Measurements from ENCODE around the gene PLA1A.
A peak's percentile ranks its signal among the peaks of the same experiment; 100 is the strongest.
"Not testable (repeated sequence)": the region's sequence is repeated elsewhere in the genome, so short reads cannot be mapped to it uniquely, and the experiment has no call there.

Gene PLA1A

GRCh38 chr3:119597548-119598288, at the start of gene PLA1A:
TSS of gene PLA1A (plus strand) at chr3:119597885. CDS start at chr3:119597914, 29 bp downstream.
- no peak for DNase-seq

- DNase-seq = no peak
These were observed 49.3 kb upstream of the PLA1A start for GRCh38 chr3:119548341-119548740.

DNA sequence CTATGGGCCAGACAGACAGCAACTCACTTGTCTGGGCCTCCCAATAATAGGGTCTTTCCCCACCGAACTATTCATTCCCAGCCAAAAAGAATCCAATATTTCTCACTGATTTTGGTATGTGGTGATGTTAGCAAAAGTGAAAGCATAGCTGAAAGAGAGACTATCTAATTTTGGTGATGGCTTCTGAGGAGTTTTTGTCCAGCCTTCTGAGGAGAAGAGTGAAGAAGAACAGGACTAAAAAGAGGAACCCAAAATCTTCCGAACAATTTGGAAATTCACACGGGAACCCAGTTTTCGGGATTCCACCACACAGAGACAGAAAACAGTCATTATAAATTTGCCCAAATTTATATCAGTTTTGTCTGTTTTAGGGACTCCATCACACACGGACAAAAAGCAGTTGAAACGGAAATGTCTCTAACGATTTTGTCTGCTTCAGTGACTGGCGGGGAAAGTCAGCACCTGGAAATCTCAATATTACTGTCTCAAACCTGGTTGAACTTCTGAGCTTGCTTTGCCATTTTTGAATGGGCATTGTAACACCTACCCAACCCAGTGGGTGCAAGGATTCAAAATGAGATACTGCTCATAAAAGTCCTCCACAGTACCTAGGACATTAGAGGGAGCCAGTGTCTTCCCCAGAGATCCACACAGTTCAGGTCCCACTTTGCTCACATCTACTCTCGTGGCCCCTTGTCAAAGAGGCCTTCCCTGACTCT, 47.3 kb upstream of the PLA1A start:
- no peak for DNase-seq

DNA sequence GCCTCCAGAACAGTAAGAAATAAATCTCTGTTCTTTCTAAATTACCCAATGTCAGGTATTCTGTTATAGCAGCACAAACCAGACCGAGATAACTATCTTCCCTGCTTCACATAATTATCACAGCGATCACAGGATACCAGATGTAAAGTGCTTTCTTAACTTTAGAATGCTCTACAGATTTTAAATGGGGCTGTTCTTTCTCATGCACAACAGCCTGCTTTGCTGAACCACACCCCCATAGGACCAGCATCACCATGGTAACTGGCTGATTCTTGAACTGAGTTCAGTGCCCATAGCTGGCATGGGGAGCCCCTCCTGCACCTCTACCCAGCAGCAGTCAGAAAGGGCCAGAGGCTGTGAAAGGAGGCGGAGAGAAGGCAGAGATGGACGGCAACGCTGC, 46.1 kb upstream of the PLA1A start:
- DNase-seq = no peak

- DNase-seq = not testable (repeated sequence)
These were observed 44.8 kb upstream of the PLA1A start for GRCh38 chr3:119552928-119553327.

DNA sequence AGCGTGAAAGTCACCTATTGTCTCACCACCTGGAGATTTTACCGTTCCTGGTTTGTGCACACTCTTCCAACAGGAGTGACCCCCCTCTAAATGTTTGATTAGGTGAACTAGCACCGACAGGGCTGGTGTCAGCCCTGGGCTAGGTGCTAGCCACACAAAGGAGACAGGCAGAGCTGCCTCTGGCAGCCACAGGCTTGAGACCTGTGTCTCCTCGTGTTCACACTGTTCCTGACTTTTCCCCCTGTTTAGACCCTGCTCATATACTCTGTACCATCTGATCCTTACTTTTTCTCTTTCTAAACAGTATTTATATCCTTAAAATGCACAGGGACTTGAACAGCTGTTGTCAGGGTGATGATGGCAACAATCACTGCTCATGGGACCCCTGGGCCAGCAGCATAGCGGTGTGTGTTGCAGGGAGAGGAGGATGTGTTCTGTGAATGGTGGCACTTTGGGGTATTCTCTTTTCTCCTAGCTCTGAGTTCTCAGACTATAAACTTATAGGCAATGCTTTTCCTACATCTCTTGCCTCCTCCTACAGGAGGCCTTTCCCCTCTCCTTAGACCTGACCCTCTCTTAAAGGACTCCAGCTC, 43.8 kb upstream of the PLA1A start:
- DNase-seq = no peak

DNA sequence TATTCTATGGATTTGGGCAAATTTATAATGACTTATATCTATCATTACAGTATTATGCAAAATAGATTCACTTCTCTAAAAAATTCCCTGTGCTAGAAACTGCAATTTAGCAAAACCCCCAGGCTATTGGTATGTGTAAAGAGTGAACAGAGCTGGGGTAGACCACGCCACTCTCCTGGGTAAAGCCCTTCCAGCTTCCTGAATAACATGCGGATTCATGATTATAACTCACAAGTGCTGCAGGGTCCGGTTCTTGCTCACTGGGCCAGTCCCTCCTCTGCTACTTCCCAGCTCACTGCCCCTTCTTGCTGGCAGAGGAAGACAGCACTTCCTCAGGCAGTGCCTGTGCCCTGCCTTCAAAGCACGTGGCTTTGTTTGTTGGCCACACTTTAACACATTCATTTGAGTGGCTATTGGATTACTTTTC, 42.4 kb upstream of the PLA1A start:
- peak in 1 of 2 donors; percentile 67 for DNase-seq

GRCh38 chr3:119555929-119556328, 41.8 kb upstream of the PLA1A start:
- DNase-seq = no peak

DNA sequence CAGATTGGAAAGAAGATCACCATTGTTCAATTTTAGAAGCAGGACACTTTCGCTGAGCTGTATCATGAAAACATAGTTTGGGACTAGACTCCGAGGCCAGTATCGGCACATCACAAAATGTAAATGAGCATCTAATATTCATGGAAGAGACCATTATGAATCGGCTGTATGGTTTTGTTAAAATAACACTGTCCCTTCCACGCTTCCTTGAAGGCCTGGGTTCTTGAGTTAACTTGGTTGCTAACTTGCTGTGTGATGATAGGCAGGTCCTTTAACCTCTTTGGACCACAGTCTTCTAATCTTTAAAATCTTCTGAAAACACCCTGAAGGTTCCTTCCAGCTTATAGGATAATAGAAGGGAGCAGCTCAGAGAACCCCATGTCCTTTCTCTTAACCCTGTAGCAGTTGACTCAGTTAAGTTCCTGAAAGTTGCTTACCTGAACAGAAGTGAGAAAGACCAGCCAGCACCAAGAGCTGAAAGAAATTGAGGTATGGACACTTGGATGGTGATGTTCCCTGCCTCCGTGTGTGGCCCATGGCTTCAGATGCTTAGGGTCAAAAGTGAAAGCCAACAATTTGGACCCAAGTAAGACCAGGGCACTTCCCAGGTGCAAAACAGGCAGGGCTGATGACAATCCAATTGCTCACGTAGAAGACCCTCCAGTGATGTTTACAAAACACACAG, 40.4 kb upstream of the PLA1A start:
- DNase-seq = no peak

DNA sequence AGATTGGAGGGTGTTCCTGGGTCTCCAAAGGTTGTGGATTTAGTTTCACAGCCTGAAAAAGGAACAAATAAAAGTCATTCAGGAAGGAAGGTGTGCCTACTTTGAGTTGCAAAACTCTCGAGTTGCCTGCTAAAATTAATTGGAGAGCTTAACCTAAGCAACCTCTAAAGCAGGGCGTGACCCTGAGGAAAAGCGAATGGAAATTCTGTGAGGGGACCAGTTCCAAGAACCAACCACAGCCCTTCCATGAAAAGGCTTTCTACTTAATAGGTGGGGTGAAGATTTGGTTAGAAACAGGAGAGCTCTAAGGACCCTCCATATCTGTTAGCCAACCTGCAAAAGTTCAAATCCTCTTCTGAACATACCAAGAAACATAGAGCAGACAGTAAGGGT, 39.8 kb upstream of the PLA1A start:
- no peak for DNase-seq

- no peak for DNase-seq
These were observed 38.9 kb upstream of the PLA1A start for GRCh38 chr3:119558626-119559317.

DNA sequence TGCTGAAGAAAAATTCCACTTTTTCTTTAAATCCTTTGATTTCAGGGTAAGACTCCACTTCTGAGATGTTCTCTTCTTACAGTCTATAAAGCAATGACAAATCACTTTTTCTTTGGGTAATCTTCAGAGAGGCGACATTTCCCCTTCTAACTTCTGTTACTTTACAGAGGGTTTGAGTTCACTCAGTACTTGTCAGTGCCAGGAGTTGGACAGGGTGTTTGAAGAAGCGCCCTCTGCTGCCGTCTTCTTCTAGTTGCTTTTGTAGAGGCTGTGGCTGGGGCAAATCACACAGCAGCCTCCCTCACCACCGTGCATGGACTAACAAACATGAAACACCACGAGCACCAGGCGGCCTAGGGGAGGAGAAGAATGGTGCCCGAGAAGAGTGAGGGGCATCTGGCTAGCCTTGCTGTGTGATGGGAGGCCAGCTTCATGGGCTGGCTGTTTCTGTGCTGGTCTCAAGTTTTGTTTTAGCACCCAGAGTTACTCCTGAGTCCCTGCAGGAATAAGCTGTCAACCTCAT, 38.2 kb upstream of the PLA1A start, which contains the start of gene CD80:
Gene CD80 (minus strand): TSS at position 174 of the 523 bp plus-strand sequence. CDS start 1,886 bp downstream, outside the sequence.
- peak; percentile 66 to 79 for DNase-seq

GRCh38 chr3:119560160-119560559, 37.5 kb upstream of the PLA1A start:
- DNase-seq = no peak

- peak; percentile 67 to 79 for DNase-seq
These were observed 35.3 kb upstream of the PLA1A start for GRCh38 chr3:119562307-119562961.

DNA sequence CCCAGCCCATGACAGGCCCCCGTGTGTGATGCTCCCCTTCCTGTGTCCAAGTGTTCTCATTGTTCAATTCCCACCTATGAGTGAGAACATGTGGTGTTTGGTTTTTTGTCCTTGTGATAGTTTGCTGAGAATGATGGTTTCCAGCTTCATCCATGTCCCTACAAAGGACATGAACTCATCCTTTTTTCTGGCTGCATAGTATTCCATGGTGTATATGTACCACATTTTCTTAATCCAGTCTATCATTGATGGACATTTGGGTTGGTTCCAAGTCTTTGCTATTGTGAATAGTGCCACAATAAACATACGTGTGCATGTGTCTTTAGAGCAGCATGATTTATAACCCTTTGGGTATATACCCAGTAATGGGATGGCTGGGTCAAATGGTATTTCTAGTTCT, 34.4 kb upstream of the PLA1A start:
- DNase-seq = not testable (repeated sequence)

GRCh38 chr3:119569156-119569555, 28.5 kb upstream of the PLA1A start:
- no peak for DNase-seq

GRCh38 chr3:119570229-119570628, 27.5 kb upstream of the PLA1A start:
- DNase-seq = peak in 1 of 2 donors; percentile 57

GRCh38 chr3:119571230-119571629, 26.5 kb upstream of the PLA1A start:
- no peak for DNase-seq

DNA sequence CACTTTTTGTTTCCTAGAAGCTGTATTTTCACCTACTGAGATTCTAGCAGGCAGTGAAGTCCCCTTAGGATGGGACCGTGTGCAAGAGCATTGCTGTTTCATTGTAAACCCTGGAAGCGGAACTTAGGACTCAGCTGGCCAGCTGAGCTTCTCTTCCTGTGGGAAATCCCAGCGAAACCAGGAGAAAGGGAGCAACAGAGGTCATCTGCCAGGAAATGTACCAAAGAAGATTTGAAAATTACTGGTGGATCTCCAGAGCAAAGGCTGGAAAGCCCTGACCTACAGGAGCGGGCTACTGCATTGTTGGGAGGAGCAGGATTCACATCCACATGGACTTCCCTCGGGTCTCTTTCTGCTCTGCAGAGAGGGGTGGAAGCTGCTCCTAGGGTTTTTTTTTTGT, 26.0 kb upstream of the PLA1A start:
- DNase-seq = no peak

- DNase-seq = no peak
These were observed 22.2 kb upstream of the PLA1A start for GRCh38 chr3:119575507-119575906.

GRCh38 chr3:119579366-119580066, 18.2 kb upstream of the PLA1A start, which contains the start of gene ADPRH:
TSS of gene ADPRH (plus strand) at chr3:119579492. CDS start at chr3:119582170, 2,678 bp downstream.
- DNase-seq = peak; percentile 55 to 75

All from CD4-positive, alpha-beta T cell treated with Interleukin-1 beta for 1 hour (primary cell).